Activated B cell treated with CpG ODN at 0.5 μM for 24 hours (primary cell): ENCODE results near the gene IKBKE. TPM values are rescaled to one million over a fixed set of nuclear protein-coding genes. Genes with fewer than 3 reads are reported as not detected.

Source experiments
- ATAC-seq: fragments of 200-7000 bp; cut with Tn5 transposase; one replicate; pipeline ENCODE4 v1.10.0; 2021; ENCODE audit warnings: low read depth, mild to moderate bottlenecking, moderate library complexity
- CTCF ChIA-PET: fragments of 350-600 bp; sonication (Branson Sonifier 250); formaldehyde crosslinking; loops from one replicate; lab custom pipeline; 2021; ENCODE audit warnings: antibody characterized with exemption; lab: Charles Lee
- POLR2A ChIA-PET: fragments of 350-600 bp; sonication (Branson Sonifier 250); formaldehyde crosslinking; loops from one replicate; lab custom pipeline; 2021; ENCODE audit warnings: antibody characterized with exemption; lab: Charles Lee
- DNase-seq: peaks from one replicate; pipeline ENCODE4 v3.0.0; 2022
- H3K27ac Mint-ChIP-seq: one replicate; pipeline ENCODE4 v1.8.0; 2020; ENCODE audit warnings: mixed read lengths
- H3K27me3 Mint-ChIP-seq: one replicate; pipeline ENCODE4 v1.8.0; 2021; ENCODE audit warnings: mixed read lengths
- H3K36me3 Mint-ChIP-seq: one replicate; pipeline ENCODE4 v1.8.0; 2021; ENCODE audit warnings: low read depth, mixed read lengths
- H3K4me1 Mint-ChIP-seq: one replicate; pipeline ENCODE4 v1.8.0; 2021; ENCODE audit warnings: mixed read lengths
- H3K4me3 Mint-ChIP-seq: one replicate; pipeline ENCODE4 v1.8.0; 2020; ENCODE audit warnings: mild to moderate bottlenecking, mixed read lengths
- H3K9me3 Mint-ChIP-seq: one replicate; pipeline ENCODE4 v1.8.0; 2020; ENCODE audit warnings: mixed read lengths
- intact Hi-C: fragments of 100-400 bp; cut with micrococcal nuclease; formaldehyde crosslinking; loops from one replicate; pipeline ENCODE4 v1.15.1; 2024
- total RNA-seq: library from RNA; stranded (reverse); gene quantifications from 2 replicates; pipeline ENCODE4 v1.2.3, GENCODE V29; 2022
- TF ChIP-seq, protein P1 (sequence below): fragments of 200-600 bp; IDR thresholded peaks from one replicate; pipeline ENCODE4 v1.8.0; 2022; ENCODE audit warnings: antibody characterized with exemption, mild to moderate bottlenecking

The IKBKE gene
- total RNA-seq, 1 donor from 2014 or later = 56.3 TPM

DNA sequence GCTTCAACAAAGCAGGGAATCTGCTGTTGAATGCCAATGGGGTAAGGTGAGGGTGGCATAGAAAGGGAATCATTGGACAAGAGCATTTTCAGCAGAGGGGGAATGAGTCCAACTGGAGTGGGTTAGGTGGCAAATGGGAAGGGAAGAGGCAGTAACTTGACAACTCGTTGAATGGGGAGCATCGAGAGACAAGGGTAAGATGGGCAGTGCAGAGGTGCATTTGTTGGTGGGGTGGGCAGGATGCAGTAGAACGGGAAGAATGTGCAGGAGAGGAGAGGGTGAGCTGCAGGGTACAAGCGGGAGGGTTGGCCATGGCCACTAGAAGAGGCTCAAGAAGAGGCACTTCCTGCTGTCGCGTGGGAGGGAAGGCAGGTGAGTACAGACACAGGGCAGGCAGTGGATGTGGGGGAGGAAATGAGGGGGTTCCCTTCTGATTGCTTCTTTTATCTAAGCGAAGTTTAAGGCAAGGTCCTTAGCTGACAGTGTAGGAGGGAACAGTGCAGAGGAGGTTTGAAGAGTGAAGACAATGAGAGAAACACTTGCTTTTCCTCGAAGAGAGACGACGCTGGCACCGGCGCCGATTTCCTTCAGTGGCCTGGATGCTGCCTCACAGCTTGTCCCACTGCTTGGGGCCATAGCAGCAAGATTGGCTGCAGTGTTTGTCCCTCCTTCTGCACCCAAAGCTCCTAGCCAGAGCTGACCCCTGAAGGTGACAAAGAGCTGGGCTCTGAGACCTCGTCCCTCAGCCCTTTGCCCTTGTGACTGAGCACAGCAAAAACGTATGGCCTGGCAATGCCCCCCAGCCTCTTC, 3.2 kb upstream of the IKBKE start:
- H3K27ac Mint-ChIP-seq = peak overlapping the region; percentile 93
- peaks cover 64% of the 10 kb centered on the region for H3K4me1 Mint-ChIP-seq
- no peak for ATAC-seq
- H3K4me3 Mint-ChIP-seq = peak overlapping the region; percentile 28
- CTCF ChIA-PET = interaction anchor here (1.0 to 1.3 kb wide), 2 partner anchors 12 to 116 kb away, joined by 3 to 4 read pairs; no protein-coding TSS in a partner anchor
- intact Hi-C loops = no loop called here
- POLR2A ChIA-PET = interaction anchor here (0.7 kb wide), 1 partner anchor 319 kb away, joined by 3 read pairs; no protein-coding TSS in a partner anchor
- peaks cover 5% of the 10 kb centered on the region for H3K36me3 Mint-ChIP-seq
- H3K9me3 Mint-ChIP-seq = no peaks in the 10 kb centered on the region
- TF ChIP-seq, protein P1, sequence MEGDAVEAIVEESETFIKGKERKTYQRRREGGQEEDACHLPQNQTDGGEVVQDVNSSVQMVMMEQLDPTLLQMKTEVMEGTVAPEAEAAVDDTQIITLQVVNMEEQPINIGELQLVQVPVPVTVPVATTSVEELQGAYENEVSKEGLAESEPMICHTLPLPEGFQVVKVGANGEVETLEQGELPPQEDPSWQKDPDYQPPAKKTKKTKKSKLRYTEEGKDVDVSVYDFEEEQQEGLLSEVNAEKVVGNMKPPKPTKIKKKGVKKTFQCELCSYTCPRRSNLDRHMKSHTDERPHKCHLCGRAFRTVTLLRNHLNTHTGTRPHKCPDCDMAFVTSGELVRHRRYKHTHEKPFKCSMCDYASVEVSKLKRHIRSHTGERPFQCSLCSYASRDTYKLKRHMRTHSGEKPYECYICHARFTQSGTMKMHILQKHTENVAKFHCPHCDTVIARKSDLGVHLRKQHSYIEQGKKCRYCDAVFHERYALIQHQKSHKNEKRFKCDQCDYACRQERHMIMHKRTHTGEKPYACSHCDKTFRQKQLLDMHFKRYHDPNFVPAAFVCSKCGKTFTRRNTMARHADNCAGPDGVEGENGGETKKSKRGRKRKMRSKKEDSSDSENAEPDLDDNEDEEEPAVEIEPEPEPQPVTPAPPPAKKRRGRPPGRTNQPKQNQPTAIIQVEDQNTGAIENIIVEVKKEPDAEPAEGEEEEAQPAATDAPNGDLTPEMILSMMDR = no peak
- no peak for DNase-seq
- H3K27me3 Mint-ChIP-seq = no peaks in the 10 kb centered on the region

DNA sequence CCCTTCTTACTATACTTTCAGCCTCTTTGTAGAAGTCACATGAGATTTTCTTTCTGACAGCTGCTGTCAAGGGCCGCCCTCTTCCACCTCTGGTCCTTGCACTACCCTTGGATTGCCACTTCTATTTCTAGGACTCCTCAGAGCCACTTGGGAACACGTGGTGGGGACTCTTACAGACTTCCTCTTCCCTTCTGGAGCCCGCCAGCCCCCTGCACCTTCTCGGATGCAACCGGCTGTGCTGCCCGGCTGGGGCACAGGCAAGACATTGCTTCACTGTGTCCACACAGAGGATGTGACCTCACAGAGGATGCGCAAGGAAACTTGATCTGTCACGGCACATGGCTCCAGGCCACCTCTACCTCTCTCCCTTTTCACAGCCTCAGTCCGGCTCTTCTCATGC, 2.4 kb upstream of the IKBKE start:
- ChIA-PET POLR2A (no interaction called here), CTCF (interaction anchor here (1.0 to 1.3 kb wide), 2 partner anchors 11 to 115 kb away, joined by 3 to 4 read pairs; no protein-coding TSS in a partner anchor)
- Mint-ChIP-seq H3K27me3 (no peaks in the 10 kb centered on the region), H3K36me3 (peaks cover 8% of the 10 kb centered on the region), H3K4me3 (peak overlapping the region; percentile 74), H3K4me1 (peaks cover 73% of the 10 kb centered on the region), H3K27ac (peak overlapping the region; percentile 93), H3K9me3 (no peaks in the 10 kb centered on the region)
- intact Hi-C loops = no loop called here
- peak; percentile 28 for DNase-seq
- TF ChIP-seq, protein P1 = no peak
- ATAC-seq = peak; percentile 13

DNA sequence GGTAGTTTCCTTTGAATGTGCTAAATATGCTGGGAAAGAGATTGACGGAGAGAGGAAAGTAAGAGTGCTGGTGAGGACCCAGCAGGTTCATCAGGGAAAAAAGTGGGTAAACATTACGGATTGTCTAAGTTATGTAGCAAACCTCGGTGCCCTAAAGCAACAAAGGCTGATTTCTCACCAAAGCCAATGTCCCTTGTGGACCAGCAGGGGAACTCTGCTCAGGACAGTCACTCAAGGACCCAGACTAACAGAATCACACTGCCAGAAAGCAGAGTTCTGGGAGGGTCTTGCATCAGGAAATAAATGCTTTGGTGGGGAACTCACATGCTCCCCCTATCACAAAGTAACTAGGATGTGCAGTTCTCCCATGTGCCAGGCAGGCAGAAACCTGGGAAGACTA, 1.7 kb upstream of the IKBKE start:
- intact Hi-C loops = no loop called here
- no peaks in the 10 kb centered on the region for H3K9me3 Mint-ChIP-seq
- peaks cover 15% of the 10 kb centered on the region for H3K36me3 Mint-ChIP-seq
- CTCF ChIA-PET = interaction anchor here (3.2 kb wide), 1 partner anchor 11 kb away, joined by 34 read pairs; no protein-coding TSS in a partner anchor
- no peak for ATAC-seq
- POLR2A ChIA-PET = no interaction called here
- H3K27me3 Mint-ChIP-seq = no peaks in the 10 kb centered on the region
- H3K27ac Mint-ChIP-seq = peak overlapping the region; percentile 93
- peak overlapping the region; percentile 74 for H3K4me3 Mint-ChIP-seq
- DNase-seq = no peak
- TF ChIP-seq, protein P1 = no peak
- peaks cover 76% of the 10 kb centered on the region for H3K4me1 Mint-ChIP-seq

DNA sequence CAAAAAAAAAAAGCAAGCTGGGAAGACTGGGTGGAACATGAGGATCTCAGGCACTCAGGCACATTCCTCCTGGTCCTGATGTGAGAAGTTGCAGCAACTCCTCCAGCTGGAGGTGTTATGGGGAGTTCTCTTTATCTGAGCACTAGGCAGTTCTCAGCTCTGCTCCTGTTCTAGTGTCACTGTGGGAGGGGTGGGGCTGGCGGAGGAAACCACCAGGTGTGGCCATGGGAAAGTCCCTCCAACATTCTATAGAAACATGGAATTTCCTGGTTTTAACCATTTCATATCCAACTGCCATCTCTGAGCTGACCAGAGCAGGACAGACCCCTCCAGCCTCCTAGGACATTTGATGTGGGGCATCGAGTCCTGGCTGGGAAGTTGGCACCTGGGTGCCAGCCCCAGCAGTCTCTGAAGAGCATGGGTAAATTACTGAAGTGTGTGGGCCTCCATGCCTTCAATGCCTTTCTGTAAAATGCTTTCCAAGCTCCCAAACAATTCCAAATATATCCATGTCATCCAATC, 804 bp upstream of the IKBKE start:
- Mint-ChIP-seq H3K27ac (peak overlapping the region; percentile 93), H3K27me3 (no peaks in the 10 kb centered on the region), H3K4me1 (peaks cover 76% of the 10 kb centered on the region), H3K4me3 (peak overlapping the region; percentile 90), H3K36me3 (peaks cover 22% of the 10 kb centered on the region), H3K9me3 (no peaks in the 10 kb centered on the region)
- ChIA-PET CTCF (interaction anchor here (0.7 to 3.2 kb wide), 10 partner anchors 8 to 397 kb away, joined by 3 to 39 read pairs (median 6); no protein-coding TSS in a partner anchor), POLR2A (interaction anchor here (0.7 to 2.4 kb wide), 7 partner anchors 10 to 697 kb away, joined by 3 to 22 read pairs (median 4); no protein-coding TSS in a partner anchor)
- ATAC-seq (no peak), DNase-seq (no peak)
- TF ChIP-seq, protein P1 = no peak
- intact Hi-C loops = no loop called here
